Measurements from ENCODE around the gene PRELP.

Gene PRELP

GRCh38 chr1:203478986-203479385 lies 3.4 kb downstream of the PRELP start:
- H3K4me1 ChIP-seq (ENCODE audit: control insufficient read depth, insufficient read depth, low read length), result peaks cover 3% of the 10 kb centered on the region; the same call in 1 of the 2 replicates
- POLR2A ChIA-PET, result no interaction called here
- H3K36me3 ChIP-seq (ENCODE audit: control insufficient read depth in 2 of 2, insufficient read depth in 1 of 2, low read length in 2 of 2), result no peaks in the 10 kb centered on the region
- no peaks in the 10 kb centered on the region for H3K9me3 ChIP-seq (ENCODE audit: control insufficient read depth, insufficient read depth, low read depth, low read length)
- TF ChIP-seq ZNF585B (tag by site-specific recombination; IDR thresholded peaks at IDR 0.05) (no peak), ZBTB7A (tag by site-specific recombination; IDR thresholded peaks at IDR 0.05; ENCODE audit: low read depth) (no peak), ZFP3 (tag by site-specific recombination; IDR thresholded peaks at IDR 0.05; ENCODE audit: low read depth) (no peak), ZNF830 (tag by site-specific recombination; IDR thresholded peaks at IDR 0.05; ENCODE audit: low read depth) (no peak), ZNF660 (tag by site-specific recombination; IDR thresholded peaks at IDR 0.05) (no peak), ZFP41 (tag by site-specific recombination; IDR thresholded peaks at IDR 0.05; ENCODE audit: borderline replicate concordance) (no peak), HOXA7 (CRISPR knock-in tag; IDR thresholded peaks at IDR 0.05; ENCODE audit: borderline replicate concordance) (no peak), TRIM28 (IDR thresholded peaks at IDR 0.05; ENCODE audit: borderline replicate concordance, low read length) (no peak), ZNF571 (tag by site-specific recombination; IDR thresholded peaks at IDR 0.05) (no peak), ZNF544 (tag by site-specific recombination; IDR thresholded peaks at IDR 0.05) (no peak), TCF7L2 (IDR thresholded peaks at IDR 0.05; ENCODE audit: borderline replicate concordance, low read depth, low read length) (no peak), ZNF488 (tag by site-specific recombination; IDR thresholded peaks at IDR 0.05) (no peak), ZSCAN30 (tag by site-specific recombination; IDR thresholded peaks at IDR 0.05) (no peak), REST (tag by site-specific recombination; IDR thresholded peaks at IDR 0.05) (no peak), ZNF221 (tag by site-specific recombination; IDR thresholded peaks at IDR 0.05; ENCODE audit: borderline replicate concordance) (no peak), ZNF292 (tag by site-specific recombination; IDR thresholded peaks at IDR 0.05; ENCODE audit: borderline replicate concordance, low read depth) (no peak), ATF2 (tag by site-specific recombination; IDR thresholded peaks at IDR 0.05; ENCODE audit: low read depth) (no peak), ZNF354C (tag by site-specific recombination; IDR thresholded peaks at IDR 0.05; ENCODE audit: borderline replicate concordance, low read depth) (no peak), KLF1 (tag by site-specific recombination; IDR thresholded peaks at IDR 0.05) (no peak)
- TF ChIP-seq, protein P1, sequence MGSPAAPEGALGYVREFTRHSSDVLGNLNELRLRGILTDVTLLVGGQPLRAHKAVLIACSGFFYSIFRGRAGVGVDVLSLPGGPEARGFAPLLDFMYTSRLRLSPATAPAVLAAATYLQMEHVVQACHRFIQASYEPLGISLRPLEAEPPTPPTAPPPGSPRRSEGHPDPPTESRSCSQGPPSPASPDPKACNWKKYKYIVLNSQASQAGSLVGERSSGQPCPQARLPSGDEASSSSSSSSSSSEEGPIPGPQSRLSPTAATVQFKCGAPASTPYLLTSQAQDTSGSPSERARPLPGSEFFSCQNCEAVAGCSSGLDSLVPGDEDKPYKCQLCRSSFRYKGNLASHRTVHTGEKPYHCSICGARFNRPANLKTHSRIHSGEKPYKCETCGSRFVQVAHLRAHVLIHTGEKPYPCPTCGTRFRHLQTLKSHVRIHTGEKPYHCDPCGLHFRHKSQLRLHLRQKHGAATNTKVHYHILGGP (tag by site-specific recombination; IDR thresholded peaks at IDR 0.05), result no peak
- no peak overlapping the region for H3K4me3 ChIP-seq (ENCODE audit: low read depth, low read length)
- H3K27ac ChIP-seq (ENCODE audit: extremely low read depth, low read depth, low read length), result no peak overlapping the region
- CTCF ChIA-PET, result interaction anchor here (0.5 to 1.5 kb wide), 4 partner anchors 9 to 457 kb away, joined by 3 to 11 read pairs (median 4); no protein-coding TSS in a partner anchor
